HG02973 (cell line): ENCODE measurements around the gene LGALS3BP.

Source experiments
- ATAC-seq: cut with Tn5 transposase; IDR thresholded peaks from one replicate; pipeline ENCODE4 v1.9.1; 2021; ENCODE audit warnings: moderate library complexity; ENCODE audit not compliant: unreplicated experiment

Gene LGALS3BP

DNA sequence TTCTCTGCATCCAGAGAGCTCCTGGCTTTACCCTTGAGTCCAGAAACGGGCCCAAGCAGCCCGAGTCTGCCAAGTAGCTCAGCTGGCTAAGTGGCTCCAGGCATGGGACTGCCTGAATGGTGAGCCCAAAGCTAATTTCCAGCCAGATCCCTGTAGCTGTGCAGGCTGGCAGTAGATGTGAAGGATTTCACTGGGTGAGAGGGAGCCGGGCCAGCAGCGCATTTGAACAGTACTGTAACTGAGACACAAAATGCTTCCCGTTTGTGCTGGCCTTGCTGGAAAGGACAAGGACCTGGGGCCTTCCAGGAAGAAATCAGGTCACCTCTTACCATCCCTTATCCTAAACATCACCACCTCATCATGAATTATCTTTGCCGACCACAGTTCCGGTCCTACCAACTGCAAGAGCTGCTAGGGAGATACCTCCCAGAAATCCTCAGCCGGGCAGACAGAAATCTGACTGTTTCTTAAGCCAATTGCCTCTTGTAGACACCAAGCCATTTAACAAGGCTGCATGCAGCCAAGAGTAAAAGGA is 58.2 kb downstream of the LGALS3BP start:
- ATAC-seq = no peak
